ENCODE measurements around the gene PLCXD1. TPM values are rescaled to one million over a fixed set of nuclear protein-coding genes. Genes with fewer than 3 reads are reported as not detected.
"Not testable (repeated sequence)": the region's sequence is repeated elsewhere in the genome, so short reads cannot be mapped to it uniquely, and the experiment has no call there.

Gene PLCXD1
- total RNA-seq, 1 donor from 2014 or later, result 14.4 TPM

DNA sequence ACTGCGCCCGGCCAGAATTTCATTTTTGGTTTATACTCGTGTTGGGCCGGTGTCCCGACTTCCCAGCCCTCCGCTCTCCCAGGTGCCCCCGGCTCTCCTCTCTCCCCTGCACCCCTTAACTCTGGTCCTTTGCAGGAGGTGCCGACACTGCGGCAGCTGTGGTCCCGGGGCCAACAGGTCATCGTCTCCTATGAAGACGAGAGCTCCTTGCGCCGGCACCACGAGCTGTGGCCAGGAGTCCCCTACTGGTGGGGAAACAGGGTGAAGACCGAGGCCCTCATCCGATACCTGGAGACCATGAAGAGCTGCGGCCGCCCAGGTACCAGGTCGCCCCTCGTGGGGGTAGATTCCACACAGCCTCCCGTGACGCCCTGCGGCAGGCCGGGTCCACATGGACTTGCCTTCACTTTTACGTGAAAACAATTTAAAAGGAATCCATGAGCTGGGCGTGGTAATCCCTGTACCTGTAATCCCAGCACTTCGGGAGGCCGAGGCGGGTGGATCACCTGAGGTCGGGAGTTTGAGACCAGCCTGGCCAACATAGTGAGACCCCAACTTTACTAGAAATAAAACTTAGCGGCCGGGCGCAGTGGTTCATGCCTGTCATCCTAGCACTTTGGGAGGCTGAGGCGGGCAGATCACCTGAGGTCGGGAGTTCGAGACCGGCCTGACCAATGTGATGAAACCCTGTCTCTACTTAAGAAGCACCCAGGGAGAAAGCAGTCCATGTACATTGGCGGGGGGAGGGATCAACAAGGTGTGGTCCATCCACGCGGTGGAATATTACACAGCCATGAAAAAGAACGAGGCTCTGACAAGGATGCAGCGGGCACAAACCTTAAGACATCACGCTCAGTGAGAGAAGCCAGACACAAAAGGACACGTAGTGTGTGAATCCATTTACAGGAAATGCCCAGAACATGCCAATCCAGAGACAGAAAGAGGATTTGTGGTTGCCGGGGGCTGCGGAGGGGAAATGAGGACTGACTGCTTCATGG, 12.0 kb downstream of the PLCXD1 start:
- no peak for DNase-seq

GRCh38 chrX:295136-295535, 14.0 kb downstream of the PLCXD1 start:
- DNase-seq, result no peak

DNA sequence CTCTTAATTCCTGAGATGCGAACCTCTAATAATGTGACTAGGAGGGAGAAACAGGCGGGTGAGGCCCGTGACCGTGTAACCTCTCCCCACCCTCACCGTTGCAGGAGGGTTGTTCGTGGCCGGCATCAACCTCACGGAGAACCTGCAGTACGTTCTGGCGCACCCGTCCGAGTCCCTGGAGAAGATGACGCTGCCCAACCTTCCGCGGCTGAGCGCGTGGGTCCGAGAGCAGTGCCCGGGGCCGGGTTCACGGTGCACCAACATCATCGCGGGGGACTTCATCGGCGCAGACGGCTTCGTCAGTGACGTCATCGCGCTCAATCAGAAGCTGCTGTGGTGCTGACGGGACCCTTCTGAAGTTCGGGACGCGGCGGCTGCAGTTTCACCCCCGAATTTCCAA, 17.8 kb downstream of the PLCXD1 start:
- no peak for DNase-seq

GRCh38 chrX:300334-300733, 19.2 kb downstream of the PLCXD1 start:
- no peak for DNase-seq

DNA sequence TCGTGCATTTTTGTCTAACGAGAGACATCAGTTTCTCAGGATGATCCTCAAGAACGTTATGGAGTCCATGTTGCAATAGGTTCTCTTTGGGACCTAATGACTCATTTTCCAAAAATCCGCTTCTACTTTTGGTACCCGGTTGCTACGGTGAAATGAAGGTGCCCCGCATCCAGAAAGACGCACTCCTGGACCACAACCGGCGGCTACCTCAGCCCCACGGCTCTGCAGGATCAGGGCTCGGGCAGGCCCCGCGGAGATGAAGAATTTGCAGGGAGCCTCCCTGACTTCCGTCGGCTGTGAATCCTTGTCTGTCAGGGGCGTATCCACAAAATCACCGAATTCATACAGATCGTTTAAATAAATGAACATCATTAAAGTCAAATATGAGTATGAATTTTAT, 21.8 kb downstream of the PLCXD1 start:
- no peak for DNase-seq

GRCh38 chrX:305781-306613, 24.8 kb downstream of the PLCXD1 start:
- DNase-seq, result not testable (repeated sequence)

GRCh38 chrX:306614-307251, 25.6 kb downstream of the PLCXD1 start:
- DNase-seq, result not testable (repeated sequence)

GRCh38 chrX:307261-308111, 26.3 kb downstream of the PLCXD1 start:
- DNase-seq, result no peak

GRCh38 chrX:308821-309520, 27.8 kb downstream of the PLCXD1 start:
- DNase-seq, result no peak

GRCh38 chrX:310621-311155, 29.5 kb downstream of the PLCXD1 start:
- no peak for DNase-seq

- DNase-seq, result no peak
Observed at GRCh38 chrX:311156-312129, 30.3 kb downstream of the PLCXD1 start.

DNA sequence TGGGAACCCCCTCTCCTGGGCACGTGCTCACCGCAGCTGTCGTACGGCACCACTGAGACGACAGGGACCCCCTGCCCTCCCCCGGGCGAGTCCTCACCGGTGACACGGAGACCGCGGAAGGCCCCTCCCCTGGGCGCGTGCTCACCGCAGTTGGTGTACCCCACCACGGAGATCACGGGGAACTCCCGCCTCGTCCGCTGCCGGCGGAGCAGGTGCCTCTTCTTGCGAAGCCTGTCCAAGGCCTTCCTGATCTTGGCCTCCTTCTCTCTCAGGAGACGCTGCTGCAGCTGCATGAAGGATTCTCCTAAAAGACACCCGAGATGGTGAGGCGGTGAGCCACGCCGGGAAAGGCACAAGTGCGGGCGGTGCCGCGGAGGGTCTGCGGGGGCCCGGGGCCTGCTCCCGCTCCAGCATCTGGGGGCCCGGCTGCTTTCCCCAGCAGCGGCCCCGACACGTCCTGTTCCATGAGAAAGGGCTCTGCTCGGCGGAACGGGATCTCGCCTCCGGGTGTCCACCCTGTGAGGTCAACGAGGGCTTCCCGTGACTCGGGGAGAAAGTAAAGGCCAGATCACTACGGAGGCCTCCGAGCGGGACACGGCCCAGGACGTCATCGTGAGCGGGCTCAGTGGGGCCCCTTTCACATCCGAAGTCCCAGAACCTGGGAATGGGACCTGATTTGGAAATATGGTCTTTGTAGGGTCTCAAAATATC, 31.6 kb downstream of the PLCXD1 start:
- DNase-seq, result no peak

- DNase-seq, result no peak
Observed at GRCh38 chrX:313546-313945, 32.4 kb downstream of the PLCXD1 start.

GRCh38 chrX:314049-314448, 32.9 kb downstream of the PLCXD1 start:
- DNase-seq, result no peak

DNA sequence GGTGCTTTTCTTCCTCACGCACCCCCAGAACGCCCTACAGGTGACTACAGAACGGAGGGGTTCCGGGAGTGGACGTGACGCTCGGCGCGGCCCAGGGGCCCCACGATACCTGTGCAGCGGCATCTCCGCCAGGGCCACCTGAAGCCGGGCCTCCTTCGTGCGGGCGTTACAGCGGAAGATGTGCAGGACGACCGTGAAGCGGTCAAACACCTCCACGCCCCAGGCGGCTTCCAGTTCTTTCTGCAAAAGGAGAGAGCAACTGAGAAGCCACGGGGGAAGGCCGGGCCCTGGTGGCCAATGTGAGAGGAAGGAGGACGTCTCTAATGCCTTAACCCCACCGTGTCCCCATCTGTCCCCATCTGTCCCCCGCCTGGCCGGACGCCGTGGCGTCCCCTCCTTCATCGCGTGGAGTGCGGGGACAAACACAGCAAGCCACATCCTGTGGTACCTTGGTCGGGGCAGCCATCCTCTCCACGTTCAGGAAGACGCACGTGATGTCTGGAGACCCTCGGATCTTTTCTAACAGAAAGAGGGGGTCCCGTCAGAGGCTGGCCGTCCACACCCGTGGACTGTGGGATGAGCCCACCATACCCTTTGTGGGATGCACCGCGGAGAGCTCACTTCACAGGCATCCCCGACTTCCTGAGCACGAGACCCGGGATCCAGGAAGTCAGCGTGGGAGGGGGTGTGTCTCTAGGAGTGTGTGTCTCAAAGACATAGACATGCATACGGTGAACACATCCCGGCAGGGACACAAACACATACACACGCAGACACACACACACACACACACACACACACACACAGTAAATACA, 33.8 kb downstream of the PLCXD1 start:
- no peak for DNase-seq

GRCh38 chrX:316351-317325, 35.5 kb downstream of the PLCXD1 start:
- DNase-seq, result no peak

All from skin of body (tissue), 2 donors.